Measurements from ENCODE around the gene NAALADL2.

DNA sequence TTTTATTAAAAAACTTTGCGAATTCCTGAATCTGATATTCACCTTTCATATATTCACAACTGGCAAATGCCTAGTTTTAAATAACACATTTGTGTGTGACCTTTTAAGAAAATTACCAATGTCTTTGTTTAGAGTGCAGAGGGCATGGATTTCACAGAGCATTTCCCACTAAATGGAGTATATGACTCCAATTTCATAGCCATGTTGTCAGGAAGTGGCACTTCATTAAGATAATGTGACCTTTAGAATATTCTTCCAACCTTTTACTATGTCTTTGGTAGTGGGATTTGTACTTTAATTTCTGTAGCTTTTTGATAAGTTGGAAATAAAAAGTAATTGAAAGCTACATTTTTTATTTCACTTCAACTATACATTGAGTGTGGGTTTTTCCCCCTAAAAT, 188.7 kb downstream of the NAALADL2 start:
- TF ChIP-seq, protein P1, sequence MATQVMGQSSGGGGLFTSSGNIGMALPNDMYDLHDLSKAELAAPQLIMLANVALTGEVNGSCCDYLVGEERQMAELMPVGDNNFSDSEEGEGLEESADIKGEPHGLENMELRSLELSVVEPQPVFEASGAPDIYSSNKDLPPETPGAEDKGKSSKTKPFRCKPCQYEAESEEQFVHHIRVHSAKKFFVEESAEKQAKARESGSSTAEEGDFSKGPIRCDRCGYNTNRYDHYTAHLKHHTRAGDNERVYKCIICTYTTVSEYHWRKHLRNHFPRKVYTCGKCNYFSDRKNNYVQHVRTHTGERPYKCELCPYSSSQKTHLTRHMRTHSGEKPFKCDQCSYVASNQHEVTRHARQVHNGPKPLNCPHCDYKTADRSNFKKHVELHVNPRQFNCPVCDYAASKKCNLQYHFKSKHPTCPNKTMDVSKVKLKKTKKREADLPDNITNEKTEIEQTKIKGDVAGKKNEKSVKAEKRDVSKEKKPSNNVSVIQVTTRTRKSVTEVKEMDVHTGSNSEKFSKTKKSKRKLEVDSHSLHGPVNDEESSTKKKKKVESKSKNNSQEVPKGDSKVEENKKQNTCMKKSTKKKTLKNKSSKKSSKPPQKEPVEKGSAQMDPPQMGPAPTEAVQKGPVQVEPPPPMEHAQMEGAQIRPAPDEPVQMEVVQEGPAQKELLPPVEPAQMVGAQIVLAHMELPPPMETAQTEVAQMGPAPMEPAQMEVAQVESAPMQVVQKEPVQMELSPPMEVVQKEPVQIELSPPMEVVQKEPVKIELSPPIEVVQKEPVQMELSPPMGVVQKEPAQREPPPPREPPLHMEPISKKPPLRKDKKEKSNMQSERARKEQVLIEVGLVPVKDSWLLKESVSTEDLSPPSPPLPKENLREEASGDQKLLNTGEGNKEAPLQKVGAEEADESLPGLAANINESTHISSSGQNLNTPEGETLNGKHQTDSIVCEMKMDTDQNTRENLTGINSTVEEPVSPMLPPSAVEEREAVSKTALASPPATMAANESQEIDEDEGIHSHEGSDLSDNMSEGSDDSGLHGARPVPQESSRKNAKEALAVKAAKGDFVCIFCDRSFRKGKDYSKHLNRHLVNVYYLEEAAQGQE (IDR thresholded peaks at IDR 0.05; ENCODE audit: low read depth) = no peak
- no peak for TF ChIP-seq TAF1 (IDR thresholded peaks at IDR 0.05; ENCODE audit: low read depth)
